ENCODE data around the gene DCDC2B. TPM values are rescaled to one million over a fixed set of nuclear protein-coding genes. Genes with fewer than 3 reads are reported as not detected.

The DCDC2B gene
- total RNA-seq, 1 experiment from 2014 or later: not detected

DNA sequence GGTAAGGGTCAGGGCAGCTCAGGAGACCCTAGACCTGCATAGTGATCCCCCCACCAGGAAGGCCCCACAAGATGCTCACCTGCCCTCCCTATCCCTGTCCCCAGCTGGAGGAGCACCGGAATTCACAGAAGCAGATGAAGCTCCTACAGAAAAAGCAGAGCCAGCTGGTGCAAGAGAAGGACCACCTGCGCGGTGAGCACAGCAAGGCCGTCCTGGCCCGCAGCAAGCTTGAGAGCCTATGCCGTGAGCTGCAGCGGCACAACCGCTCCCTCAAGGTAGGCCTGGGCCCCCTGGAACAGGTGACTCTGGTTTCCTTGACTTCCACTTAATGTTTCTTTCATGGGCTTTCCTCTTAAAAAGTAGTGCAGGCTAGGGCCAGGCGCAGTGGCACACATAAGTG is 21.0 kb upstream of the DCDC2B start:
- H3K9me3 ChIP-seq (ENCODE audit: low read depth, low read length, poor library complexity, severe bottlenecking): no peaks in the 10 kb centered on the region
- TF ChIP-seq, protein P1, sequence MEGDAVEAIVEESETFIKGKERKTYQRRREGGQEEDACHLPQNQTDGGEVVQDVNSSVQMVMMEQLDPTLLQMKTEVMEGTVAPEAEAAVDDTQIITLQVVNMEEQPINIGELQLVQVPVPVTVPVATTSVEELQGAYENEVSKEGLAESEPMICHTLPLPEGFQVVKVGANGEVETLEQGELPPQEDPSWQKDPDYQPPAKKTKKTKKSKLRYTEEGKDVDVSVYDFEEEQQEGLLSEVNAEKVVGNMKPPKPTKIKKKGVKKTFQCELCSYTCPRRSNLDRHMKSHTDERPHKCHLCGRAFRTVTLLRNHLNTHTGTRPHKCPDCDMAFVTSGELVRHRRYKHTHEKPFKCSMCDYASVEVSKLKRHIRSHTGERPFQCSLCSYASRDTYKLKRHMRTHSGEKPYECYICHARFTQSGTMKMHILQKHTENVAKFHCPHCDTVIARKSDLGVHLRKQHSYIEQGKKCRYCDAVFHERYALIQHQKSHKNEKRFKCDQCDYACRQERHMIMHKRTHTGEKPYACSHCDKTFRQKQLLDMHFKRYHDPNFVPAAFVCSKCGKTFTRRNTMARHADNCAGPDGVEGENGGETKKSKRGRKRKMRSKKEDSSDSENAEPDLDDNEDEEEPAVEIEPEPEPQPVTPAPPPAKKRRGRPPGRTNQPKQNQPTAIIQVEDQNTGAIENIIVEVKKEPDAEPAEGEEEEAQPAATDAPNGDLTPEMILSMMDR (conservative IDR thresholded peaks at IDR 0.05; ENCODE audit: low read depth, low read length): no peak
- no peak for TF ChIP-seq EZH2 (IDR thresholded peaks at IDR 0.05; ENCODE audit: borderline replicate concordance, low read depth, low read length, poor library complexity, severe bottlenecking)
- DNase-seq (ENCODE audit: low spot score): no peak
- peaks cover 5% of the 10 kb centered on the region for H3K4me1 ChIP-seq (ENCODE audit: insufficient read depth, low read length, poor library complexity, severe bottlenecking)
- POLR2A ChIA-PET (ENCODE audit: low non-redundant PET): no interaction called here
- H3K4me3 ChIP-seq (ENCODE audit: low read depth, low read length, poor library complexity, severe bottlenecking): no peak overlapping the region
- H3K27ac ChIP-seq (ENCODE audit: low read depth, low read length, poor library complexity, severe bottlenecking): no peak overlapping the region
- intact Hi-C loops (cut with micrococcal nuclease; ENCODE audit: unreplicated experiment): no loop called here
- no peaks in the 10 kb centered on the region for H3K27me3 ChIP-seq (replicated peaks; ENCODE audit: insufficient read depth, low read depth, low read length, poor library complexity)
- CTCF ChIA-PET: no interaction called here
- H3K36me3 ChIP-seq (ENCODE audit: insufficient read depth, low read length, poor library complexity, severe bottlenecking): peaks cover 85% of the 10 kb centered on the region
- BruUV-seq (replicated peaks): no TSS peak

DNA sequence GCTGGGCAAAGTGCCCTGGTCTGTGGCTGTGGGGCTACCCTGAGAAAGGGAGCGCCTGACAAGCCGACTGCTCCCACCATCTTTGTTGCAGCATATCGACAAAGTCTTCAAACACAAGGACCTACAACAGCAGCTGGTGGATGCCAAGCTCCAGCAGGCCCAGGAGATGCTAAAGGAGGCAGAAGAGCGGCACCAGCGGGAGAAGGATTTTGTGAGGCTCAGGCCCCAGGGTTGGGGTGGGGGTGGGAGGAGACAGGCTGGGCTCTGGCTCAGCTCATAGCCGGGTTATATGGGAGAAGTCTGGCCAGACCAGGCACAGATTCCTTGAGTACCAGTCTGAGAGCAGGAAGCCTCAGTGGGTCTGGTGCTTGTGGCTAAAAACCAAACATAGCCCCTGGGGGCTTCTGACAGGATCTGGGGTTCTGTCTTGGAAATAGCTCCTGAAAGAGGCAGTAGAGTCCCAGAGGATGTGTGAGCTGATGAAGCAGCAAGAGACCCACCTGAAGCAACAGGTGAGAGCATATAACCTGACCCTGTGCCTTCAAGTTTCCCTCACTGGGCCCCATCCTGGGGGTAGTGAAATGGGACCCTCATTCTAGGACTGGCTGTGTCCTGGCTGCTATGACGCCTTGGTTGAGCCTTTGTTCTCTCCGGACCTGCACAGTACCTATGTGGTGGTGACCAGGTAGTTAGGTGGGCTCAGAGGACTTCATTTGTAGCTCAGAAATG is 16.5 kb upstream of the DCDC2B start:
- POLR2A ChIA-PET (ENCODE audit: low non-redundant PET): interaction anchor here (0.5 to 0.7 kb wide), 2 partner anchors 12 to 83 kb away, joined by 3 to 6 read pairs; no protein-coding TSS in a partner anchor

DNA sequence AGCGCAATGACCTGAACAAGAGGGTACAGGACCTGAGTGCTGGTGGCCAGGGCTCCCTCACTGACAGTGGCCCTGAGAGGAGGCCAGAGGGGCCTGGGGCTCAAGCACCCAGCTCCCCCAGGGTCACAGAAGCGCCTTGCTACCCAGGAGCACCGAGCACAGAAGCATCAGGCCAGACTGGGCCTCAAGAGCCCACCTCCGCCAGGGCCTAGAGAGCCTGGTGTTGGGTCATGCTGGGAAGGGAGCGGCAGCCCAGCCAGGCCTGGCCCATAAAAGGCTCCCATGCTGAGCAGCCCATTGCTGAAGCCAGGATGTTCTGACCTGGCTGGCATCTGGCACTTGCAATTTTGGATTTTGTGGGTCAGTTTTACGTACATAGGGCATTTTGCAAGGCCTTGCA is 13.9 kb upstream of the DCDC2B start:
- intact Hi-C loops (cut with micrococcal nuclease; ENCODE audit: unreplicated experiment): no loop called here
- H3K36me3 ChIP-seq (ENCODE audit: insufficient read depth, low read length, poor library complexity, severe bottlenecking): peaks cover 69% of the 10 kb centered on the region
- no TSS peak for BruUV-seq (replicated peaks)
- H3K4me3 ChIP-seq (ENCODE audit: low read depth, low read length, poor library complexity, severe bottlenecking): no peak overlapping the region
- peaks cover 3% of the 10 kb centered on the region for H3K4me1 ChIP-seq (ENCODE audit: insufficient read depth, low read length, poor library complexity, severe bottlenecking)
- H3K9me3 ChIP-seq (ENCODE audit: low read depth, low read length, poor library complexity, severe bottlenecking): no peaks in the 10 kb centered on the region
- TF ChIP-seq, protein P1 (conservative IDR thresholded peaks at IDR 0.05; ENCODE audit: low read depth, low read length): no peak
- TF ChIP-seq EZH2 (IDR thresholded peaks at IDR 0.05; ENCODE audit: borderline replicate concordance, low read depth, low read length, poor library complexity, severe bottlenecking): no peak
- H3K27ac ChIP-seq (ENCODE audit: low read depth, low read length, poor library complexity, severe bottlenecking): no peak overlapping the region
- CTCF ChIA-PET: no interaction called here
- no peaks in the 10 kb centered on the region for H3K27me3 ChIP-seq (replicated peaks; ENCODE audit: insufficient read depth, low read depth, low read length, poor library complexity)
- POLR2A ChIA-PET (ENCODE audit: low non-redundant PET): no interaction called here
- DNase-seq (ENCODE audit: low spot score): no peak

More for the DNA sequence above, 16.5 kb upstream of the DCDC2B start:
- Histone ChIP-seq H3K36me3 (ENCODE audit: insufficient read depth, low read length, poor library complexity, severe bottlenecking) (peaks cover 90% of the 10 kb centered on the region), H3K4me1 (ENCODE audit: insufficient read depth, low read length, poor library complexity, severe bottlenecking) (no peaks in the 10 kb centered on the region), H3K27ac (ENCODE audit: low read depth, low read length, poor library complexity, severe bottlenecking) (no peak overlapping the region), H3K4me3 (ENCODE audit: low read depth, low read length, poor library complexity, severe bottlenecking) (no peak overlapping the region), H3K27me3 (replicated peaks; ENCODE audit: insufficient read depth, low read depth, low read length, poor library complexity) (no peaks in the 10 kb centered on the region), H3K9me3 (ENCODE audit: low read depth, low read length, poor library complexity, severe bottlenecking) (no peaks in the 10 kb centered on the region)
- TF ChIP-seq EZH2 (IDR thresholded peaks at IDR 0.05; ENCODE audit: borderline replicate concordance, low read depth, low read length, poor library complexity, severe bottlenecking): no peak
- TF ChIP-seq, protein P1 (conservative IDR thresholded peaks at IDR 0.05; ENCODE audit: low read depth, low read length): no peak
- no peak for DNase-seq (ENCODE audit: low spot score)
- intact Hi-C loops (cut with micrococcal nuclease; ENCODE audit: unreplicated experiment): no loop called here
- BruUV-seq (replicated peaks): no TSS peak
- CTCF ChIA-PET: no interaction called here

Data from A673 (cell line).